ENCODE results near the gene TRAF3IP3. TPM values are rescaled to one million over a fixed set of nuclear protein-coding genes. Genes with fewer than 3 reads are reported as not detected.

Gene TRAF3IP3, protein sequence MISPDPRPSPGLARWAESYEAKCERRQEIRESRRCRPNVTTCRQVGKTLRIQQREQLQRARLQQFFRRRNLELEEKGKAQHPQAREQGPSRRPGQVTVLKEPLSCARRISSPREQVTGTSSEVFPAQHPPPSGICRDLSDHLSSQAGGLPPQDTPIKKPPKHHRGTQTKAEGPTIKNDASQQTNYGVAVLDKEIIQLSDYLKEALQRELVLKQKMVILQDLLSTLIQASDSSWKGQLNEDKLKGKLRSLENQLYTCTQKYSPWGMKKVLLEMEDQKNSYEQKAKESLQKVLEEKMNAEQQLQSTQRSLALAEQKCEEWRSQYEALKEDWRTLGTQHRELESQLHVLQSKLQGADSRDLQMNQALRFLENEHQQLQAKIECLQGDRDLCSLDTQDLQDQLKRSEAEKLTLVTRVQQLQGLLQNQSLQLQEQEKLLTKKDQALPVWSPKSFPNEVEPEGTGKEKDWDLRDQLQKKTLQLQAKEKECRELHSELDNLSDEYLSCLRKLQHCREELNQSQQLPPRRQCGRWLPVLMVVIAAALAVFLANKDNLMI
- total RNA-seq (0.11 and 1.3 TPM in 2 replicates), polyA plus RNA-seq (0.74 and 0.99 TPM in 2 replicates)

DNA sequence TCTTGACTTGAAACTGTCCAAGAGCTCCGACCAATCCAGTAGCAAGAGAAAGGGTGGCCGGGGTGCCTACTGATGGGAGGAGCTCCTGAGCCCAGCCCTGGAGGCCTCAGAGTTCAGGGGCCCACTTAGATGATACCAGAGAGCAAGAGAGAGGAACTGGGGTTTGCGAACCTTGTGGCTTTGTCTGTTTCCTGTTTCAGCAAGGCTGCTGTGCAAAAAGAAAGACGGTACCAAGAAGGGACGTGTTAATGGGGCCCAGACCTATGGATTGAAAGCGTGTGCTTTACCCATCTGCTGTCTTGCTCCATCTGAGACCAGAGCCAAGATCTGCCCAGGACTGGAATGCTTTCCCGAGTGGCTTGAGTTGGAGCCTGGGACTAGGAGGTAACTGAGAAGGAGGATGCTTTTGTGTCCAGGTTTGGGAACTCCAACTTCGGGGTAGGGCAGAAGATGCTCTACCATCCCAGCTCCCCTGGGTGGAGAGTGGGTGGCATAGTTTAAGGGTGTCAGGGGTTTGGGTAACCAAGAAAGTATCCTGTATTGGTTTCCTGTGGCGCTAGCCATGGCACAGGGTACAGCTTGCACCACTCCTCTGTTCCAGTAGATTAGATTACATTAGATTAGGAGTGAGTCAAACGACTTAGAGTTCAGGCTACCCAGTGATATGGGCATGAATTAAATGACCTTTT is at the start of gene TRAF3IP3:
Gene TRAF3IP3, plus strand, starts transcription at position 128 of the 689 bp plus-strand sequence. CDS start 3,987 bp downstream, outside the sequence.
- Histone ChIP-seq H3K27me3 (no peaks in the 10 kb centered on the region), H3K27ac (no peak within 1 kb of the TSS), H3K4me1 (ENCODE audit: low read depth) (peaks cover 5% of the 10 kb centered on the region), H3K4me3 (no peak within 1 kb of the TSS), H3K9me3 (ENCODE audit: low read depth) (no peaks in the 10 kb centered on the region), H3K36me3 (no peaks in the 10 kb centered on the region)
- DNase-seq (ENCODE audit: low read depth in 1 of 2, low spot score in 1 of 2), result no peak
- TF ChIP-seq, protein P1, sequence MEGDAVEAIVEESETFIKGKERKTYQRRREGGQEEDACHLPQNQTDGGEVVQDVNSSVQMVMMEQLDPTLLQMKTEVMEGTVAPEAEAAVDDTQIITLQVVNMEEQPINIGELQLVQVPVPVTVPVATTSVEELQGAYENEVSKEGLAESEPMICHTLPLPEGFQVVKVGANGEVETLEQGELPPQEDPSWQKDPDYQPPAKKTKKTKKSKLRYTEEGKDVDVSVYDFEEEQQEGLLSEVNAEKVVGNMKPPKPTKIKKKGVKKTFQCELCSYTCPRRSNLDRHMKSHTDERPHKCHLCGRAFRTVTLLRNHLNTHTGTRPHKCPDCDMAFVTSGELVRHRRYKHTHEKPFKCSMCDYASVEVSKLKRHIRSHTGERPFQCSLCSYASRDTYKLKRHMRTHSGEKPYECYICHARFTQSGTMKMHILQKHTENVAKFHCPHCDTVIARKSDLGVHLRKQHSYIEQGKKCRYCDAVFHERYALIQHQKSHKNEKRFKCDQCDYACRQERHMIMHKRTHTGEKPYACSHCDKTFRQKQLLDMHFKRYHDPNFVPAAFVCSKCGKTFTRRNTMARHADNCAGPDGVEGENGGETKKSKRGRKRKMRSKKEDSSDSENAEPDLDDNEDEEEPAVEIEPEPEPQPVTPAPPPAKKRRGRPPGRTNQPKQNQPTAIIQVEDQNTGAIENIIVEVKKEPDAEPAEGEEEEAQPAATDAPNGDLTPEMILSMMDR (IDR thresholded peaks at IDR 0.05; ENCODE audit: low read depth, low read length), result no peak

DNA sequence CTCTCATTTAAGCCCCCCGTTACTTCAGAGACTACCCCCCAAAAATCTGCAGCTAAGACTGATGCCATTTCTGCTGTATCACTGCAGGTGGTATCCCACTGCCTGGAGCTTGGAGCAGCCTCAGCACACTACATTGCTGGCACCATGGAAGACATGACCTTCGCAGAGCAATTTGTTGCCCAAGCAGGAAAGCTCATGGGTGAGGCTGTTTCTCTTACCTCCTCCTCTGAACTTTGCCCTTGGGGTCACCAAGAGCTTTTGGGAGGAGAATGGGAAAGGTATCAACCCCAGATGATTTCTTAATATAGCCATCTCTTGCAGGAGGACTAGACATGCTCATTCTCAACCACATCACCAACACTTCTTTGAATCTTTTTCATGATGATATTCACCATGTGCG is 49.2 kb upstream of the TRAF3IP3 start:
- Histone ChIP-seq H3K4me1 (ENCODE audit: low read depth) (peaks cover 8% of the 10 kb centered on the region), H3K27ac (no peak overlapping the region), H3K27me3 (no peaks in the 10 kb centered on the region), H3K4me3 (no peak overlapping the region), H3K9me3 (ENCODE audit: low read depth) (no peaks in the 10 kb centered on the region), H3K36me3 (no peaks in the 10 kb centered on the region)
- no peak for DNase-seq (ENCODE audit: low read depth in 1 of 2, low spot score in 1 of 2)
- TF ChIP-seq, protein P1 (IDR thresholded peaks at IDR 0.05; ENCODE audit: low read depth, low read length), result no peak

DNA sequence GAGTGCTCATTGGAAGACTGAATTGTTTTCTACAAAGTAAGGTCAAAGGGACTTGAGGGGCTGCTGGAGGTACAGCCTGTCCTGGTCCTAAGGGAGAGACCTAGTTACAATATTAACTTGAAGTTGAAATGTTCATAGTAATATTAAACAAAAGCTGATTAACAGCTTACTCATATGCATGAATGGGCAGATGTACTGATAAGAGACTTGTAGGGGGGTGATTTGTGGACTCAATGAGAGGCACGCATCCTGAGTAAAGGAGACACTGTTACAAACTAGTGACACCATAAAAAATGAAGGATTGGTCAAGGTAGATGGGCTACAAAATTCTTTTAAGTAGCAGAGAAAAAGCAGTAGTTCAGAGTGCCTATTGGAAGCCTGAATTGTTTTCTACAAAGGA is 48.5 kb upstream of the TRAF3IP3 start:
- H3K4me1 ChIP-seq (ENCODE audit: low read depth), result peaks cover 8% of the 10 kb centered on the region
- no peaks in the 10 kb centered on the region for H3K36me3 ChIP-seq
- no peak overlapping the region for H3K4me3 ChIP-seq
- H3K9me3 ChIP-seq (ENCODE audit: low read depth), result no peaks in the 10 kb centered on the region
- TF ChIP-seq, protein P1 (IDR thresholded peaks at IDR 0.05; ENCODE audit: low read depth, low read length), result no peak
- no peaks in the 10 kb centered on the region for H3K27me3 ChIP-seq
- DNase-seq (ENCODE audit: low read depth in 1 of 2, low spot score in 1 of 2), result no peak
- H3K27ac ChIP-seq, result no peak overlapping the region

DNA sequence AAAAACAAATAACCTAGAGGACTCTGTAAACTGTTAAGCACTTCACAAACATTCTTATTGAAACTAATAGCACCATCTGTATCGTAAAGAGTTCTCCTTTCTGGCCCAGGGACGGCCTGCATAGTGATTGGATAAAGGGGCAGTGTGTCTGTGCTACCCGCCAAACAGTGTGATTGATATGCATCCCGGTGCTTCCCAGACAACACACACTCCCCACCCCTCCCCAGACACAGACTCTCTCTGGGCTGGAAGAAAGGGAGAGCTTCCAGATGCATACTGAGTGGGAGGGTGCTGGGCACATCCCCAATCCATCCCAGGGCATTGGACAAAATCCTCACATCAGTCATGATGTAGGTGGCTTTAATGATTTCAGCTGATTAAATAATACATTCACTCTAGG is 47.6 kb upstream of the TRAF3IP3 start:
- H3K27me3 ChIP-seq, result no peaks in the 10 kb centered on the region
- DNase-seq (ENCODE audit: low read depth in 1 of 2, low spot score in 1 of 2), result no peak
- no peaks in the 10 kb centered on the region for H3K9me3 ChIP-seq (ENCODE audit: low read depth)
- H3K4me3 ChIP-seq, result no peak overlapping the region
- H3K36me3 ChIP-seq, result no peaks in the 10 kb centered on the region
- peaks cover 8% of the 10 kb centered on the region for H3K4me1 ChIP-seq (ENCODE audit: low read depth)
- H3K27ac ChIP-seq, result no peak overlapping the region
- TF ChIP-seq, protein P1 (IDR thresholded peaks at IDR 0.05; ENCODE audit: low read depth, low read length), result no peak

DNA sequence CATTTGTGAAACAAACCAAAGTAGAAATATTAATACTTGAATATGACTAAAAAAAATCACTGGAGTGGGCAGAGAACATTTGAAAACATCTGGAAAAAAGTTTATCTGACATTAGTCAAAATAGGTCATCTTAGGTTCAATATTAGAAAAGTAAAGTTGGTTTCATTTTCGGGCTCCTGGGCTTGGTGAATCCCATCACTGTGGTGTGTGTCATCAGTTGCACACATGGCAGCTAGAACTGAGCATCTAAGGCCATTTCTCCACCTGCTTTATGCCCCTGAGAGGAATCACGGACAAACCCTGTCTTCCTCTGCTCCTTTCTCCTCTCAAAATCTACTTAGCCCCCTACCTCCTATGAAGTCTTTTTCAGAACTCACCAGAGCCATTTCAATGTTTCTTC is 45.8 kb upstream of the TRAF3IP3 start:
- H3K27me3 ChIP-seq, result no peaks in the 10 kb centered on the region
- DNase-seq (ENCODE audit: low read depth in 1 of 2, low spot score in 1 of 2), result no peak
- H3K4me1 ChIP-seq (ENCODE audit: low read depth), result no peaks in the 10 kb centered on the region
- H3K36me3 ChIP-seq, result no peaks in the 10 kb centered on the region
- no peak overlapping the region for H3K4me3 ChIP-seq
- no peaks in the 10 kb centered on the region for H3K9me3 ChIP-seq (ENCODE audit: low read depth)
- no peak overlapping the region for H3K27ac ChIP-seq
- TF ChIP-seq, protein P1 (IDR thresholded peaks at IDR 0.05; ENCODE audit: low read depth, low read length), result no peak
